IMR-90 (cell line): Measurements from ENCODE around the gene LAMC2.

Experiments
- BHLHE40 ChIP-seq: fragments of 150-350 bp; IDR thresholded peaks from 2 replicates; pipeline ENCODE4 v1.6.1; 2016; ENCODE audit warnings: mild to moderate bottlenecking, low read depth, low read length
- CEBPB ChIP-seq: IDR thresholded peaks from 2 replicates; pipeline ENCODE4 v1.6.1; 2012; ENCODE audit warnings: low read depth, low read length, improper control_type of control experiment
- CTCF ChIP-seq: conservative IDR thresholded peaks from 2 replicates; pipeline ENCODE4 v1.5.1; 2012; ENCODE audit warnings: mild to moderate bottlenecking, low read depth, low read length, improper control_type of control experiment
- FOS ChIP-seq: fragments of 150-350 bp; IDR thresholded peaks from 2 replicates; pipeline ENCODE4 v1.6.1; 2016; ENCODE audit warnings: low read depth, low read length
- POLR2A ChIP-seq: IDR thresholded peaks from 2 replicates; pipeline ENCODE4 v1.6.1; 2012; ENCODE audit warnings: mild to moderate bottlenecking, low read depth, low read length
- RCOR1 ChIP-seq: IDR thresholded peaks from 2 replicates; pipeline ENCODE4 v1.6.1; 2012; ENCODE audit warnings: mild to moderate bottlenecking, low read length, improper control_type of control experiment; ENCODE audit not compliant: insufficient replicate concordance
- RFX5 ChIP-seq: IDR thresholded peaks from 2 replicates; pipeline ENCODE4 v1.8.0; 2012; ENCODE audit warnings: low read depth, mild to moderate bottlenecking, low read length, moderate library complexity
- SMC3 ChIP-seq: fragments of 150-350 bp; IDR thresholded peaks from 2 replicates; pipeline ENCODE4 v1.6.1; 2016; ENCODE audit warnings: low read depth, mild to moderate bottlenecking, antibody characterized with exemption, low read length, moderate library complexity
- USF2 ChIP-seq: fragments of 150-350 bp; IDR thresholded peaks from 2 replicates; pipeline ENCODE4 v1.6.1; 2017; ENCODE audit warnings: mild to moderate bottlenecking, antibody characterized with exemption, low read length, low read depth
- TF ChIP-seq, protein P1 (sequence below): fragments of 150-350 bp; IDR thresholded peaks from 2 replicates; pipeline ENCODE4 v1.6.1; 2016; ENCODE audit warnings: low read depth, mild to moderate bottlenecking, low read length, moderate library complexity, borderline replicate concordance

- TF ChIP-seq FOS (0 out of 2 replicates have a peak, but pooled peaks have one; percentile 13), RCOR1 (no peak), BHLHE40 (no peak), POLR2A (no peak), CTCF (no peak), RFX5 (no peak), USF2 (no peak), SMC3 (no peak), CEBPB (no peak)
- TF ChIP-seq, protein P1, sequence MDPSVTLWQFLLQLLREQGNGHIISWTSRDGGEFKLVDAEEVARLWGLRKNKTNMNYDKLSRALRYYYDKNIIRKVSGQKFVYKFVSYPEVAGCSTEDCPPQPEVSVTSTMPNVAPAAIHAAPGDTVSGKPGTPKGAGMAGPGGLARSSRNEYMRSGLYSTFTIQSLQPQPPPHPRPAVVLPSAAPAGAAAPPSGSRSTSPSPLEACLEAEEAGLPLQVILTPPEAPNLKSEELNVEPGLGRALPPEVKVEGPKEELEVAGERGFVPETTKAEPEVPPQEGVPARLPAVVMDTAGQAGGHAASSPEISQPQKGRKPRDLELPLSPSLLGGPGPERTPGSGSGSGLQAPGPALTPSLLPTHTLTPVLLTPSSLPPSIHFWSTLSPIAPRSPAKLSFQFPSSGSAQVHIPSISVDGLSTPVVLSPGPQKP: no peak
Measured at GRCh38 chr1:183155939-183156338, 30.1 kb upstream of the LAMC2 start.
